ENCODE measurements around the gene IL17C. TPM values are rescaled to one million over a fixed set of nuclear protein-coding genes. Genes with fewer than 3 reads are reported as not detected.

The IL17C gene
- total RNA-seq, 4 donors from 2014 or later, result not detected

GRCh38 chr16:88634994-88635670 lies 3.2 kb upstream of the IL17C start:
- peaks cover 0 to 9% of the 10 kb centered on the region in 2 donors for H3K27me3 ChIP-seq
- peak overlapping the region in 1 of 2 donors; percentile 13 for H3K4me3 ChIP-seq
- DNase-seq, result no peak
- no peaks in the 10 kb centered on the region for H3K9me3 ChIP-seq
- H3K4me1 ChIP-seq, result peaks cover 0 to 3% of the 10 kb centered on the region in 2 donors
- intact Hi-C loops (cut with DNase I; ENCODE audit: low total_unique reads), result no loop called here
- H3K36me3 ChIP-seq, result no peaks in the 10 kb centered on the region
- no peak overlapping the region for H3K27ac ChIP-seq
- no peak for TF ChIP-seq POLR2A (IDR thresholded peaks at IDR 0.05)
- no peak for TF ChIP-seq CTCF (IDR thresholded peaks at IDR 0.05)

GRCh38 chr16:88635671-88636319 lies 2.6 kb upstream of the IL17C start:
- no peak for DNase-seq
- Histone ChIP-seq H3K4me3 (no peak overlapping the region), H3K36me3 (no peaks in the 10 kb centered on the region), H3K4me1 (peaks cover 0 to 3% of the 10 kb centered on the region in 2 donors), H3K27ac (no peak overlapping the region), H3K9me3 (no peaks in the 10 kb centered on the region), H3K27me3 (peaks cover 0 to 9% of the 10 kb centered on the region in 2 donors)
- no peak for TF ChIP-seq CTCF (IDR thresholded peaks at IDR 0.05)
- no peak for TF ChIP-seq POLR2A (IDR thresholded peaks at IDR 0.05)
- intact Hi-C loops (cut with DNase I; ENCODE audit: low total_unique reads), result no loop called here

- Histone ChIP-seq H3K9me3 (no peaks in the 10 kb centered on the region), H3K27me3 (peaks cover 0 to 9% of the 10 kb centered on the region in 2 donors), H3K27ac (no peak overlapping the region), H3K4me1 (peaks cover 0 to 3% of the 10 kb centered on the region in 2 donors), H3K36me3 (no peaks in the 10 kb centered on the region), H3K4me3 (no peak overlapping the region)
- intact Hi-C loops (cut with DNase I; ENCODE audit: low total_unique reads), result no loop called here
- TF ChIP-seq POLR2A (IDR thresholded peaks at IDR 0.05), result no peak
- no peak for TF ChIP-seq CTCF (IDR thresholded peaks at IDR 0.05)
- no peak for DNase-seq
Measured at GRCh38 chr16:88636488-88637265, 1.7 kb upstream of the IL17C start.

- H3K27me3 ChIP-seq, result peaks cover 0 to 9% of the 10 kb centered on the region in 2 donors
- H3K9me3 ChIP-seq, result no peaks in the 10 kb centered on the region
- peaks cover 0 to 3% of the 10 kb centered on the region in 2 donors for H3K4me1 ChIP-seq
- no peaks in the 10 kb centered on the region for H3K36me3 ChIP-seq
- no peak overlapping the region for H3K27ac ChIP-seq
- TF ChIP-seq POLR2A (IDR thresholded peaks at IDR 0.05), result no peak
- TF ChIP-seq CTCF (IDR thresholded peaks at IDR 0.05), result no peak
- intact Hi-C loops (cut with DNase I; ENCODE audit: low total_unique reads), result no loop called here
- no peak for DNase-seq
- no peak overlapping the region for H3K4me3 ChIP-seq
Measured at GRCh38 chr16:88639231-88640038, 1.1 kb downstream of the IL17C start.

Data from uterus (tissue), 4 donors.